HepG2 (cell line): ENCODE results near the gene PPAT. TPM values are rescaled to one million over a fixed set of nuclear protein-coding genes. Genes with fewer than 3 reads are reported as not detected.

ENCODE experiments used
- DPF2 ChIP-seq: sonication (generic); formaldehyde crosslinking; IDR thresholded peaks from 2 replicates; pipeline ENCODE4 v1.4.0; 2020; ENCODE audit warnings: mild to moderate bottlenecking, low read depth, missing genetic modification reagents, borderline replicate concordance
- GATA4 ChIP-seq: sonication (generic); IDR thresholded peaks from 2 replicates; pipeline ENCODE4 v1.6.1; 2016; ENCODE audit warnings: antibody characterized with exemption, low read depth, borderline replicate concordance
- MEF2D ChIP-seq: sonication (generic); formaldehyde crosslinking; IDR thresholded peaks from 2 replicates; pipeline ENCODE4 v1.5.1; 2020; ENCODE audit warnings: mild to moderate bottlenecking, missing genetic modification reagents
- MLLT10 ChIP-seq: sonication (generic); formaldehyde crosslinking; IDR thresholded peaks from 2 replicates; pipeline ENCODE4 v1.4.0; 2020; ENCODE audit warnings: missing genetic modification reagents
- RFX1 ChIP-seq: fragments of 450-650 bp; IDR thresholded peaks from 2 replicates; pipeline ENCODE4 v1.6.1; 2017
- SRSF4 ChIP-seq: fragments of 200-400 bp; formaldehyde crosslinking; IDR thresholded peaks from one replicate; pipeline ENCODE4 v1.6.1; 2018; ENCODE audit warnings: mild to moderate bottlenecking, low read depth, low read length, moderate library complexity; ENCODE audit not compliant: poor library complexity, severe bottlenecking
- THAP7 ChIP-seq: sonication (generic); formaldehyde crosslinking; IDR thresholded peaks from 2 replicates; pipeline ENCODE4 v1.8.1; 2023; ENCODE audit warnings: mild to moderate bottlenecking, missing genetic modification reagents
- ZNF343 ChIP-seq: sonication (generic); formaldehyde crosslinking; IDR thresholded peaks from 2 replicates; pipeline ENCODE4 v1.4.0; 2020; ENCODE audit warnings: mild to moderate bottlenecking, missing genetic modification reagents
- ZNF414 ChIP-seq: sonication (generic); formaldehyde crosslinking; IDR thresholded peaks from 2 replicates; pipeline ENCODE4 v1.5.0; 2020; ENCODE audit warnings: missing genetic modification reagents
- ZNF512 ChIP-seq: sonication (generic); formaldehyde crosslinking; IDR thresholded peaks from 2 replicates; pipeline ENCODE4 v1.4.0; 2020; ENCODE audit warnings: mild to moderate bottlenecking, missing genetic modification reagents
- ZNF782 ChIP-seq: sonication (generic); formaldehyde crosslinking; IDR thresholded peaks from 2 replicates; pipeline ENCODE4 v1.4.0; 2020; ENCODE audit warnings: missing genetic modification reagents, mild to moderate bottlenecking, borderline replicate concordance
- ZSCAN25 ChIP-seq: sonication (generic); formaldehyde crosslinking; IDR thresholded peaks from 2 replicates; pipeline ENCODE4 v1.8.0; 2022; ENCODE audit warnings: mild to moderate bottlenecking, missing genetic modification reagents
- polyA plus RNA-seq, 8 experiments: library from polyadenylated mRNA; depleted of rRNA in 3 of 8; stranded (reverse) in 7 of 8; unstranded in 1 of 8; fragments of >200 nt; fragmentation: Illumina TruSeq in 4 of 8; extraction: Trizol in 4 of 8; gene quantifications; 2 replicates each; pipeline versions ENCODE4 v1.2.1 to v1.2.3, GENCODE V29; 2011 to 2016; ENCODE audit warnings: low read depth in 4 of 8, missing spikeins in 1 of 8, mixed read lengths in 1 of 8; ENCODE audit not compliant: insufficient read depth in 1 of 8
- total RNA-seq, 5 experiments: library from RNA; depleted of rRNA; stranded (reverse); fragments of >200 nt; fragmentation: Illumina TruSeq; extraction: Trizol; gene quantifications; 2 replicates each; pipeline ENCODE4 v1.2.3, GENCODE V29; 2016; ENCODE audit warnings: low read depth in 1 of 5
- TF ChIP-seq, protein P1 (sequence below): sonication (generic); formaldehyde crosslinking; IDR thresholded peaks from 2 replicates; pipeline ENCODE4 v1.5.1; 2020; ENCODE audit warnings: mild to moderate bottlenecking, missing genetic modification reagents, moderate library complexity
- TF ChIP-seq, protein P2 (sequence below): sonication (generic); formaldehyde crosslinking; IDR thresholded peaks from 2 replicates; pipeline ENCODE4 v1.4.0; 2020; ENCODE audit warnings: mild to moderate bottlenecking, missing genetic modification reagents
- TF ChIP-seq, protein P3 (sequence below): IDR thresholded peaks from 2 replicates; pipeline ENCODE4 v1.6.1; 2016; ENCODE audit warnings: low read depth, borderline replicate concordance
- TF ChIP-seq, protein P4 (sequence below): sonication (generic); formaldehyde crosslinking; IDR thresholded peaks from 2 replicates; pipeline ENCODE4 v1.8.1; 2022; ENCODE audit warnings: mild to moderate bottlenecking, missing genetic modification reagents
- TF ChIP-seq, protein P5 (sequence below): sonication (generic); formaldehyde crosslinking; IDR thresholded peaks from 2 replicates; pipeline ENCODE4 v1.5.0; 2020; ENCODE audit warnings: missing genetic modification reagents

The PPAT gene
- total and polyA plus RNA-seq, 2 of the 13 experiments (the other 11 are each of a cell fraction or from before 2014, with no cell fraction given), result 16.9 to 62.6 TPM

- TF ChIP-seq, protein P1, sequence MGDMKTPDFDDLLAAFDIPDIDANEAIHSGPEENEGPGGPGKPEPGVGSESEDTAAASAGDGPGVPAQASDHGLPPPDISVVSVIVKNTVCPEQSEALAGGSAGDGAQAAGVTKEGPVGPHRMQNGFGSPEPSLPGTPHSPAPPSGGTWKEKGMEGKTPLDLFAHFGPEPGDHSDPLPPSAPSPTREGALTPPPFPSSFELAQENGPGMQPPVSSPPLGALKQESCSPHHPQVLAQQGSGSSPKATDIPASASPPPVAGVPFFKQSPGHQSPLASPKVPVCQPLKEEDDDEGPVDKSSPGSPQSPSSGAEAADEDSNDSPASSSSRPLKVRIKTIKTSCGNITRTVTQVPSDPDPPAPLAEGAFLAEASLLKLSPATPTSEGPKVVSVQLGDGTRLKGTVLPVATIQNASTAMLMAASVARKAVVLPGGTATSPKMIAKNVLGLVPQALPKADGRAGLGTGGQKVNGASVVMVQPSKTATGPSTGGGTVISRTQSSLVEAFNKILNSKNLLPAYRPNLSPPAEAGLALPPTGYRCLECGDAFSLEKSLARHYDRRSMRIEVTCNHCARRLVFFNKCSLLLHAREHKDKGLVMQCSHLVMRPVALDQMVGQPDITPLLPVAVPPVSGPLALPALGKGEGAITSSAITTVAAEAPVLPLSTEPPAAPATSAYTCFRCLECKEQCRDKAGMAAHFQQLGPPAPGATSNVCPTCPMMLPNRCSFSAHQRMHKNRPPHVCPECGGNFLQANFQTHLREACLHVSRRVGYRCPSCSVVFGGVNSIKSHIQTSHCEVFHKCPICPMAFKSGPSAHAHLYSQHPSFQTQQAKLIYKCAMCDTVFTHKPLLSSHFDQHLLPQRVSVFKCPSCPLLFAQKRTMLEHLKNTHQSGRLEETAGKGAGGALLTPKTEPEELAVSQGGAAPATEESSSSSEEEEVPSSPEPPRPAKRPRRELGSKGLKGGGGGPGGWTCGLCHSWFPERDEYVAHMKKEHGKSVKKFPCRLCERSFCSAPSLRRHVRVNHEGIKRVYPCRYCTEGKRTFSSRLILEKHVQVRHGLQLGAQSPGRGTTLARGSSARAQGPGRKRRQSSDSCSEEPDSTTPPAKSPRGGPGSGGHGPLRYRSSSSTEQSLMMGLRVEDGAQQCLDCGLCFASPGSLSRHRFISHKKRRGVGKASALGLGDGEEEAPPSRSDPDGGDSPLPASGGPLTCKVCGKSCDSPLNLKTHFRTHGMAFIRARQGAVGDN (CRISPR knock-in tag), result peak; percentile 83
- 0 out of 2 replicates have a peak, but pooled peaks have one; percentile 34 for TF ChIP-seq ZSCAN25 (CRISPR knock-in tag)
- TF ChIP-seq SRSF4, result no peak
- TF ChIP-seq, protein P2, sequence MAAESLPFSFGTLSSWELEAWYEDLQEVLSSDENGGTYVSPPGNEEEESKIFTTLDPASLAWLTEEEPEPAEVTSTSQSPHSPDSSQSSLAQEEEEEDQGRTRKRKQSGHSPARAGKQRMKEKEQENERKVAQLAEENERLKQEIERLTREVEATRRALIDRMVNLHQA (CRISPR knock-in tag), result no peak
- TF ChIP-seq RFX1, result no peak
- peak; percentile 60; the same call in 1 of the 2 replicates for TF ChIP-seq ZNF512
- TF ChIP-seq ZNF782 (CRISPR knock-in tag), result 0 out of 2 replicates have a peak, but pooled peaks have one; percentile 22
- TF ChIP-seq, protein P3, sequence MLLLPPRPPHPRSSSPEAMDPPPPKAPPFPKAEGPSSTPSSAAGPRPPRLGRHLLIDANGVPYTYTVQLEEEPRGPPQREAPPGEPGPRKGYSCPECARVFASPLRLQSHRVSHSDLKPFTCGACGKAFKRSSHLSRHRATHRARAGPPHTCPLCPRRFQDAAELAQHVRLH (CRISPR knock-in tag), result no peak
- TF ChIP-seq, protein P4, sequence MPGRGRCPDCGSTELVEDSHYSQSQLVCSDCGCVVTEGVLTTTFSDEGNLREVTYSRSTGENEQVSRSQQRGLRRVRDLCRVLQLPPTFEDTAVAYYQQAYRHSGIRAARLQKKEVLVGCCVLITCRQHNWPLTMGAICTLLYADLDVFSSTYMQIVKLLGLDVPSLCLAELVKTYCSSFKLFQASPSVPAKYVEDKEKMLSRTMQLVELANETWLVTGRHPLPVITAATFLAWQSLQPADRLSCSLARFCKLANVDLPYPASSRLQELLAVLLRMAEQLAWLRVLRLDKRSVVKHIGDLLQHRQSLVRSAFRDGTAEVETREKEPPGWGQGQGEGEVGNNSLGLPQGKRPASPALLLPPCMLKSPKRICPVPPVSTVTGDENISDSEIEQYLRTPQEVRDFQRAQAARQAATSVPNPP (CRISPR knock-in tag), result no peak
- TF ChIP-seq MEF2D, result no peak
- TF ChIP-seq MLLT10 (CRISPR knock-in tag), result no peak
- no peak for TF ChIP-seq DPF2 (CRISPR knock-in tag)
- no peak for TF ChIP-seq GATA4
- TF ChIP-seq ZNF343 (CRISPR knock-in tag), result 0 out of 2 replicates have a peak, but pooled peaks have one; percentile 39
- TF ChIP-seq ZNF414 (CRISPR knock-in tag), result no peak
- TF ChIP-seq, protein P5, sequence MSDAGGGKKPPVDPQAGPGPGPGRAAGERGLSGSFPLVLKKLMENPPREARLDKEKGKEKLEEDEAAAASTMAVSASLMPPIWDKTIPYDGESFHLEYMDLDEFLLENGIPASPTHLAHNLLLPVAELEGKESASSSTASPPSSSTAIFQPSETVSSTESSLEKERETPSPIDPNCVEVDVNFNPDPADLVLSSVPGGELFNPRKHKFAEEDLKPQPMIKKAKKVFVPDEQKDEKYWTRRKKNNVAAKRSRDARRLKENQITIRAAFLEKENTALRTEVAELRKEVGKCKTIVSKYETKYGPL (CRISPR knock-in tag), result no peak
- TF ChIP-seq THAP7 (CRISPR knock-in tag), result no peak
These were observed 32.1 kb upstream of the PPAT start, which contains the start of gene SRP72 (continued) for GRCh38 chr4:56467284-56468096.
